Activated naive CD8-positive, alpha-beta T cell treated with anti-CD3 and anti-CD28 coated beads, Interleukin-2, amount 50 U/mL, for 24 hours (primary cell): ENCODE measurements around the gene SYNDIG1.

Experiments used
- ATAC-seq: fragments of 150-1000 bp; cut with Tn5 transposase; one replicate; pipeline ENCODE4 v1.10.0; 2021
- DNase-seq: peaks from one replicate; pipeline ENCODE4 v3.0.0; 2021
- H3K27ac Mint-ChIP-seq: one replicate; pipeline ENCODE4 v1.8.0; 2021; ENCODE audit warnings: mild to moderate bottlenecking, mixed read lengths
- H3K27me3 Mint-ChIP-seq: one replicate; pipeline ENCODE4 v1.8.0; 2021; ENCODE audit warnings: mixed read lengths
- H3K36me3 Mint-ChIP-seq: one replicate; pipeline ENCODE4 v1.8.0; 2021; ENCODE audit warnings: low read depth, mixed read lengths
- H3K4me1 Mint-ChIP-seq: one replicate; pipeline ENCODE4 v1.8.0; 2021; ENCODE audit warnings: mixed read lengths
- H3K4me3 Mint-ChIP-seq: one replicate; pipeline ENCODE4 v1.8.0; 2021; ENCODE audit warnings: mild to moderate bottlenecking, moderate library complexity, mixed read lengths
- H3K9me3 Mint-ChIP-seq: one replicate; pipeline ENCODE4 v1.8.0; 2021; ENCODE audit warnings: mixed read lengths

The SYNDIG1 gene

DNA sequence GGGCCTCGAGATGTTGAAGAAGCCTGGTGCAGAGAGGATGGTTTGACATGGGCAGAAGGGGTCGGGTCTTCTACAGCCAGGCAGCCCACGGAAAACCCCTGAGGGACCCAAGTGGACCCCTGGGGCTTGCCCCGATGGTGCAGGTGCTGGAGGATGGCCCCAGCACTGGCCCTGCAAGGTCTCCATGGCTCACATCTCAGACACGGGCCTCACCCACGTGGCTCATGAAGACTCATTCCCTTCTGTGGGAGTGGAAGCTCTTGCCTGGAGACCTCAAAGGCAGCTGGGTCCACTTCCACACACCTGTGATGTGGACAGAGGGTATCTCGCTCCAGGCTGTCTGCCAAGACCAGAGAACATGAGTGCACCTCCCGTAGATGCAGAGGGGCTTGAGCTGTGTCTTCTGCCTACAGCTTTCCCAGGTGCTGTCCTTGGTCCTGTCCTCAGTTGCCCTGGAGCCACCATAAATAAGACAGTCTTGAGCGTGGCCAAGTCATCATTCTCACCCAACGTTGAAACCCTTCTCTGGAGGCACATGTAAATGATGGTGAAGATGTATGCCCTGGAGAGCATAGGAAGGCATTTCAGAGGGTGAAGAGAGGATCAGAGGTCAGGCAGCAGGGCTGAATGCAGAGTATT lies 108.0 kb downstream of the SYNDIG1 start:
- ATAC-seq (no peak), DNase-seq (no peak)
- Mint-ChIP-seq H3K36me3 (no peaks in the 10 kb centered on the region), H3K4me1 (no peaks in the 10 kb centered on the region), H3K27ac (no peak overlapping the region), H3K4me3 (no peak overlapping the region), H3K9me3 (no peaks in the 10 kb centered on the region), H3K27me3 (peaks cover 2% of the 10 kb centered on the region)

DNA sequence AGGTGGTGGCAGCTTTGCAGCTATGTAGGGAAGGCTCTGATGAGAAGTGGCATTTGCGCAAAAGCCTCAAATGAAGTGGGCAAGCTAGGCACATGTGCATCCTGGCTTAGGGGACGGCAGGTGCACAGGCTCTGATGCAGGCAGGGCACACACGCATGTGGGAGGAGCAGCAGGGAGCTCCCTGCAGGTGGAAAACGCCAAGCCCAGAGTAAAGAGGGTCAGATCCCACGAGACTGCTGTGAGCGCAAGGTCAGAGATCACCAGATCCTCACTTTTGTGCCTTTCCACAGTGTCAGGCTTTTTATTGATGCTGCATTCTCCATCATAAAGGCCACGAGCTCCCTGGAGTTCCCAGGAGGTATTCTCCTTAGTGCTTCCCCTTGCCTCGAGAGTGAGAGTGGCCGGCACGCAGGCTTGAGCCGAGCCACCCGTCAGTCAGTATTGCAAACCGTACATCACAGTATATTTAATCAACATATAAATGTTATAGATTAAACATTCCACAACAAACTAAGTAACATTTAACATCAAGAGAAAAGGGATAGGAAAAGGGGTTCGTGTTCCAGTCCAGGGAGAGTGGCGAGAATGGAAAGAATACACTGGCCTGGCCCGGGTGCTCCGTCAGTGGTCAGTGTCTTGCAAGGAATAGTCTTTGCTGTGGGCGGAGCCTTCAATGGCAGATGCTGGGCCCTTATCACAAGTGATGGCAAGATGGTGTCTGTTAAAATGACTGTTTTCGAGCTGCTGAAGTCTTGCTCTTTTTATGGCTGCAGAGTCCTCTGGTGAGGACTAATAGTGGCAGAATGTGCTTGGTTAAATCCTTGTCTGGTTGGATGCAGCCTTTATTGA lies 109.4 kb downstream of the SYNDIG1 start:
- ATAC-seq (no peak), DNase-seq (no peak)
- H3K27me3 Mint-ChIP-seq, result peaks cover 2% of the 10 kb centered on the region
- no peak overlapping the region for H3K4me3 Mint-ChIP-seq
- H3K4me1 Mint-ChIP-seq, result no peaks in the 10 kb centered on the region
- H3K36me3 Mint-ChIP-seq, result no peaks in the 10 kb centered on the region
- no peak overlapping the region for H3K27ac Mint-ChIP-seq
- H3K9me3 Mint-ChIP-seq, result no peaks in the 10 kb centered on the region

DNA sequence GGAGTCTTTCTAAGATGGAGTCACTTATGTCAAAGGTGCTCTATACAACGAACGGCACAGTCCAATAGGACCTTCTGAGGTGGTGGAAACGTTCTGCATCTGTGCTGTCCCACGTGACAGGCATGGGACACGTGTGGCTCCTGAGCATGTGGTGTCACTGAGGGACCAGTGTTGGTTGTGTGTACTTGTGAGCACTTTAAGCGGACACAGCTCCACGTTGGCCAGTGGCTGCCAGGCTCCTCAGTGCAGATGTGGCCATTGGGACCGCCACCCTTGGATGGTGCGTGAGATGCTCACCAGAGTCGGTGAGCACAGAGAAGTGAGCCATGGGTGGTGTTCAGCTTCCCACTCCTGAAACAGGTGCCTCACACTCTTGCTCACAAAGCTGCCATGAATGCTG lies 110.0 kb downstream of the SYNDIG1 start:
- no peaks in the 10 kb centered on the region for H3K4me1 Mint-ChIP-seq
- ATAC-seq (no peak), DNase-seq (no peak)
- H3K36me3 Mint-ChIP-seq, result no peaks in the 10 kb centered on the region
- H3K9me3 Mint-ChIP-seq, result no peaks in the 10 kb centered on the region
- no peak overlapping the region for H3K27ac Mint-ChIP-seq
- peaks cover 2% of the 10 kb centered on the region for H3K27me3 Mint-ChIP-seq
- H3K4me3 Mint-ChIP-seq, result no peak overlapping the region

DNA sequence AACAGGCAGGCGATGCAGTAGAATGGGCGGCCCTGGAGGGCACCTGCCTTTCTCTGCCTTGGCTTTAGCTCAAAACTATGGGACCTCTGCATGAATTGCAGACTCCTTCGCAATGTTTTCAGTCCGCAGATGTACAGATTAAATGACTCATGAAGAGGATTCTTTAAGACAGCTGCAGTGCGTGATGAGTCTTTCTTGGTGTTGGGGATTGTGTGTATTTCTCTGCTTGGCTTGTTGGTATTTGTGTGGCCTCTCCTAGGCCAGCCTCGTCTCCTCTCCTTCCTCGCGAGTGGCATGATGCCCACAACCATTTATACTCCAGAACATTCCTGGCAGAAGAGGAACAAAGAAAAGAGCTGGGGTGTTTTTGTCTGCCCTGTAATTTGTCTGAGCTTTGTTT lies 110.6 kb downstream of the SYNDIG1 start:
- no peak overlapping the region for H3K4me3 Mint-ChIP-seq
- H3K27me3 Mint-ChIP-seq, result peaks cover 2% of the 10 kb centered on the region
- no peaks in the 10 kb centered on the region for H3K36me3 Mint-ChIP-seq
- H3K27ac Mint-ChIP-seq, result no peak overlapping the region
- ATAC-seq (no peak), DNase-seq (no peak)
- H3K4me1 Mint-ChIP-seq, result no peaks in the 10 kb centered on the region
- H3K9me3 Mint-ChIP-seq, result no peaks in the 10 kb centered on the region

DNA sequence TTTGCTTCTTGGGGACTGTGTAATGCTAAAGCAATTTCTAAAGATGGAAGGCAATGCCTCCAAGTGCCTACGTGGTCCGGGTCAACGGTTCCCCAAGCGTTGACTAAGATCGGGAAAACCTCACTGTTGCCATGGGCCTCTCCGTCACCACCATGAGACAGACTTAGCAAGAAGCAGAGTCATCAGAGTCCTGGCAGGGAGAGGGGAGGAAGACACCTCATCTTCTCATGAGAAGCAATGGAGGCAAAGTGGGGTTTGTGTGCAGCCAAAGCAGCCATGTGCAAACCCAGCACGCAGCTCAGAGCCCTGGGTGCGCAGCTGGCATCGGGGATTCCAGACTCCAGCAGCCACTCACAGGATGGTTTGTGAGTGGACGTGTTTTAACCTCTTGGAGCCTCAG lies 111.4 kb downstream of the SYNDIG1 start:
- Mint-ChIP-seq H3K4me3 (no peak overlapping the region), H3K27me3 (peaks cover 2% of the 10 kb centered on the region), H3K9me3 (no peaks in the 10 kb centered on the region), H3K27ac (no peak overlapping the region), H3K4me1 (no peaks in the 10 kb centered on the region), H3K36me3 (no peaks in the 10 kb centered on the region)
- no peak for ATAC-seq
- no peak for DNase-seq

DNA sequence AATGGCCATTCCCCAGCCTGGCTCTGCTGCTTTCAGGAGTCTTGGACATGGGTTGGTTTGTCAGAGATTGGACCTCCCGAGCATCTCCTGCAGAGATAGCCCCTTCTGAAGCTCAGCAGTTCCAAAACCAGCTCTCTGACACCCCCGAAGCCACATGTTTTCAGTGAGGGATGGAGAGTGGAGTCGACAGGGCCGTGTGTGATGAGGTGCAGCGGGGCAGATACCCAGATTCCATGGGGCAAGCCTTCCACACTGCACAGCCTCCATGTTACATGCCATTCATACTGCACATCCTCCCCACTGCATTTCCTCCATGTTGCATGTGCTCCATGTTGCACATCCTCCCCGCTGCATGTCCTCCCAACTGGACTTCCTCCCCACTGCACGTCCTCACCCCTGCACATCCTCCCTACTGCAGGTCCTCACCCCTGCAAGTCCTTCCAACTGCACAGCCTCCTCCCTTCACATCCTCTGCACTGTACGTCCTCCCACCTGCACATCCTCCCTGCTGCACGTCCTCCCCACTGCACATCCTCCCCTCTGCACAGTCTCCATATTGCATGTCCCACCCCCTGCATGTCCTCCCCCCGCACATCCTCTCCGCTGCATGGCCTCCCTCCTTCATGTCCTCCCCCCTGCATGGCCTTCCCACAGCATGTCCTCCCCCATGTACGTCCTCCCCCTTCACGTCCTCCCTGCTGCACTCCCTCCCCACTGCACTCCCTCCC lies 112.2 kb downstream of the SYNDIG1 start:
- H3K4me1 Mint-ChIP-seq, result no peaks in the 10 kb centered on the region
- H3K9me3 Mint-ChIP-seq, result no peaks in the 10 kb centered on the region

DNA sequence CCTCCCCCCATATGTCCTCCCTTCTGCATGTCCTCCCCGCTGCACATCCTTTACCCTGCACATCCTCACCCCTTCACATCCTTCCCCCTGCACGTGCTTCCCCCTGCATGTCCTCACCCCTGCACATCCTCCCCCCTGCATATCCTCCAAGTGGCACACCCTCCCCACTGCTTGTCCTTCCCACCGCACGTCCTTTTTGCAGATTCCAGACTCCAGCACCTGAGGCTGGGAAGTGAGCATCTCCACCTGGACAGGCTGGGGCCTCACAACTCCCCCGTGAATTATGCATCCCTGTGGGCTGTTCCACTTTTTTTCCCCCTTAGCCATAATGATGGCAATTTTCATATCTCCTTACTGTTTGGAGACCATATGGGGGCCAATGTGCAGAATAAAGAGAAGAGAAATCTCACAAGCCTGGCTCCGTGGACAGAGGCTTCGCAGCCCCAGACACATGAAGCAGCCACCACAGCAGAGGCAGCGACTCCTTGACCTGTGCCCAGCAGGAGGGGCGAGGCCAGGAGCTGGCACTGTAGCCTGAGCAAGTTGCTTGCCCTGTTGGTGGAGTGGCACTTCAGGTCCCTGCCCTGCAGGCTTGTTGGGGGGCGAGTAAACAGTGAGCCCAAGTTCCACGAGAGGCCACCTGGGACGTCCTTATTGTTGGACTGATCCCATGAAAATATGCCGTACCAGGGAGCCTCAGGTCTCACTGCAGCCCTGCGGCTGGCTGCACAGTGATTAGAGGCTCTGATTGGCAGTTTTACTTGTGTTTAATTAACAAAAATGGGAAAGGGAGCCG lies 113.1 kb downstream of the SYNDIG1 start:
- no peaks in the 10 kb centered on the region for H3K27me3 Mint-ChIP-seq
- ATAC-seq (no peak), DNase-seq (no peak)
- H3K9me3 Mint-ChIP-seq, result no peaks in the 10 kb centered on the region
- H3K36me3 Mint-ChIP-seq, result no peaks in the 10 kb centered on the region
- no peak overlapping the region for H3K4me3 Mint-ChIP-seq
- H3K27ac Mint-ChIP-seq, result no peak overlapping the region
- H3K4me1 Mint-ChIP-seq, result no peaks in the 10 kb centered on the region

More for the DNA sequence above, 112.2 kb downstream of the SYNDIG1 start:
- Mint-ChIP-seq H3K4me3 (no peak overlapping the region), H3K27ac (no peak overlapping the region), H3K36me3 (no peaks in the 10 kb centered on the region), H3K27me3 (no peaks in the 10 kb centered on the region)
- DNase-seq (no peak), ATAC-seq (no peak)

GRCh38 chr20:24583169-24583792 lies 113.9 kb downstream of the SYNDIG1 start:
- Mint-ChIP-seq H3K4me1 (no peaks in the 10 kb centered on the region), H3K36me3 (no peaks in the 10 kb centered on the region), H3K4me3 (no peak overlapping the region), H3K27ac (no peak overlapping the region), H3K27me3 (peaks cover 3% of the 10 kb centered on the region), H3K9me3 (no peaks in the 10 kb centered on the region)
- DNase-seq (no peak), ATAC-seq (no peak)

DNA sequence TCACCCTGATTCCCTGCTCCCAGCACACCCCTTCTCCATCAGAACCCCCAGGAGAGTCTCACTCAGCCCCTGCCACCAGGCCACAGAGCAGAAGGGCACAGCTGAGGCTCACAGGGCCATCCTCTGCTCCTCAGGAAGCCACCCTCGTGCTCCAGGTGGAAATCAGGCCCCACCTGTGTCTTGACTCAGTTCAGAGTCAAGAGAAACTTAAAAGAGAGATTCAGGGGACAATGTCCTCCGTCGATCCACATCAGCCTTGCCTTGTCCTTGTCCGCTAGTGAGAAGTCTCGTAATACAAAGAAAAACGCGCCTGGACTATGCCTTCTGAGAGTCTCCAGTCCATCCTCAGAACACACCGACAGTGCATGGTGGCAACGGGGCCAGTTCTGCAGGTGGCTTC lies 114.6 kb downstream of the SYNDIG1 start:
- DNase-seq, result no peak
- Mint-ChIP-seq H3K4me1 (no peaks in the 10 kb centered on the region), H3K36me3 (no peaks in the 10 kb centered on the region), H3K27ac (no peak overlapping the region), H3K9me3 (no peaks in the 10 kb centered on the region), H3K27me3 (peaks cover 3% of the 10 kb centered on the region), H3K4me3 (no peak overlapping the region)
- ATAC-seq, result no peak

DNA sequence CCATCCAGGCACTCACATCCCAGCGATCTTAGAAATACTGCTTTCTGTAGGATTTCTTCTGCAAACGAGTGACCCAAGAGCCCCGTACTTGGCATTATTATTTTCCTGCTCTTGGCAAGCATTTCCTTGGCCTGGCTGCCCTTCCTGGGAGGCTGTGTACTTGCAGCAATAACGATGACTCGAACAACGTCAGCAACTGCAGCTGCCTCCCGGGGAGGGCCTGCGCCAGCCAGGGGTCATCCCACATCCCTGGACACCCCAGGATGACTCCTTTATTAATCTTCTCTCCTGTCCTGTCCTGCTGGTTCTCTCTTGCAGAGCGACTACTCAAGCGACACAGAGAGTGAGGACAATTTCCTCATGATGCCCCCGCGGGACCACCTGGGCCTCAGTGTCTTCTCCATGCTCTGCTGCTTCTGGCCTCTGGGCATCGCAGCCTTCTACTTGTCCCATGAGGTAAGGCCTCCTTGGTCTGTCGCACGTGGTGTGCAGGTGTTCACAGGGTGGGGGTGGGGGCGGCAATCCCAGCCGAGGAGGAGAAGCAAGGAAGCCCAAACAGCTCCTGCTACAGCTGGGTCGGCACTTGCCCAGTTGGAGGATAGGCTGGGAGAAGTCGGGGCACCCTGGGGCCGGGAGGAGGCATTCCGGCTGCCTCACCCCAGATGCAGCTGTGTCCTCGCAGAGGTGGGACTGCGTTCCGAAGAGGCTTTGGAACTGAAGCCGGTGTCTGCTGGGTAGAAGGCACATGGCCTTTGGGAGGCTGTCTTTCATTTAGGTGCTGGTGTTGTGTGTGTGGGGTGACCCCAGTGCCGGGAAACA lies 115.3 kb downstream of the SYNDIG1 start:
- DNase-seq (no peak), ATAC-seq (no peak)
- Mint-ChIP-seq H3K36me3 (no peaks in the 10 kb centered on the region), H3K9me3 (no peaks in the 10 kb centered on the region), H3K27me3 (peaks cover 3% of the 10 kb centered on the region), H3K4me3 (no peak overlapping the region), H3K4me1 (no peaks in the 10 kb centered on the region), H3K27ac (no peak overlapping the region)

DNA sequence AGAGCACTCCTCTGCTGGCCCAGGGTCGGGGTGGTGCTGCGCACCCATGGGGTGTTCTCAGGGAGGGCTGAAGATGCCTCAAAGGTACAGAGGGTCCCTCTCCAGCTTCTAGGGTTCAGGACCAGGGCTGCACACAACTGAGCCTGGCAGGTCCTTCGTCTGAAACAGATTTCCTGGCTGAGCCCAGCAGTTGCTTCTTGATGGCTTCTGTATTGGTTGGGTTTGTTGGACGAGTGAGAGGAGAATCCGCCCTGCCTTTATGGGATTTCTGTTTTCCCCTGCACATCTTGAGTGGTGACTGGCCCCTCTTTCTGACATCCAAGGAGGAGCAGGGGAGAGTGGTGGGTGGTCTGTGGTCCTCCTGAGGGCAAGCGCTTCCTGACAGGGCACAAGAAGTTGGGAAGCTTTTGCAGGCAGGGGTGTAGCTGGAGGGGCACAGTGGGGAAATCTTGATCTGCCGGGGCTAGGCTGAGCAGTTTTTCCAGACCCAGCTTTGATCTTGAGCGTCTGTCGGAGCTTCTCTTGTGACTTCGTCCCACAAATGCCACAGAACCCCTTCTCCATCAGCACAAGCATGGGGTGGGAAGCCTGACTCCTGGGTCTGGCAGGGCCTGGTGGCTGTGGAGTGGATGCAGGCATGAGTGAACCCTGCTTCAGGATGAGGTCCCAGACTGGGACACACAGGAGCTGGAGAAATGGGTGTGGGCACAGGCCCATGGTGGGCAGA lies 116.5 kb downstream of the SYNDIG1 start:
- Mint-ChIP-seq H3K27me3 (peaks cover 3% of the 10 kb centered on the region), H3K9me3 (no peaks in the 10 kb centered on the region), H3K4me3 (no peak overlapping the region), H3K27ac (no peak overlapping the region), H3K4me1 (no peaks in the 10 kb centered on the region), H3K36me3 (no peaks in the 10 kb centered on the region)
- ATAC-seq (no peak), DNase-seq (no peak)

DNA sequence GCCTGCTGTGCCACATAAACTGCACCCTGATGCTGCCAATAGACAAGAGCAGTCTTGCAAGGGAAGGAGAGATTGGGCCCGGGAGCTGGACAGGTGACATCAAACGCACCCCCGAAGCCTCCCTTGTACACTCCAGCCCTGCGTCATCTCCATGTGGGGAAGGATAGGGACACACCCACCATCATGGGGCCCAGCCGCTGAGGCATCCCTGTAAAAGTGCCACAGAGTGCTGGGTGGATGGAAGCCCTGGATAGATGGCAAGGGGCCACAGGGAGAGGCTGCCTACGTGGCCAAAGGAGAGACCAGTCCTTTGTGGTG lies 117.1 kb downstream of the SYNDIG1 start:
- no peaks in the 10 kb centered on the region for H3K36me3 Mint-ChIP-seq
- H3K27ac Mint-ChIP-seq, result no peak overlapping the region
- H3K4me3 Mint-ChIP-seq, result no peak overlapping the region
- no peaks in the 10 kb centered on the region for H3K4me1 Mint-ChIP-seq
- H3K27me3 Mint-ChIP-seq, result peaks cover 3% of the 10 kb centered on the region
- ATAC-seq (no peak), DNase-seq (no peak)
- H3K9me3 Mint-ChIP-seq, result no peaks in the 10 kb centered on the region

DNA sequence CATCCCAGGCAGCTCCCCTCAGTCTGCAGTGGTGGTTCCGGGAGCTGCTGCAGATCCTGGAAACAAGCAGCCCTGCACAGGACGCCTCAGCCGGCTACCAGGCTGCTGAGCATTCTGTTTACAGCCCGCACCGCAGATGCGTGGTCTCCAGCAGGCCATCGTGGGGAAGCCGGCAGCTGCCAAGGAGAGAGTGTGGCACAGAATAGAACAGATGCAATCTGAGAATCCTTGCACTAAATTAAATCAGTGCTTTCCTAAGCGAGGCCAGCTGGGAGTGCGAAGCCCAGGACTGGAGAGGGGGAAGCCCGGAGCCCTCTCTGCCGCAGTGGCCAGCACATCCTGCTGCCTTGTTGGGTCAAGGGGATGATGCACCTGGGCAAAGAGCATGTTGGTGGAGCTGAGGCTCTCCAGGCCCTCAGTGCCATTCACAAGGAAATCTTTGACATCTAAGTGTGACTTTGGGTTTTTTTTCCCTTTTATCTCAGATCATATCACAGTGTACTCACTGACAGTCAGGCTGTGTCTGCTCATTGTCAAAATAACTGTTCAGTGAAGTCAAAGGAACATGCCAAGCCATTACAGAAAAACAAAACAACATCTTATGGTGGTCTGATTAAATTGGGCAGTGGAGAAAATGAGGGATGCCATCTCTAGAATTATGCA lies 118.1 kb downstream of the SYNDIG1 start:
- ATAC-seq (no peak), DNase-seq (no peak)
- no peak overlapping the region for H3K27ac Mint-ChIP-seq
- H3K9me3 Mint-ChIP-seq, result no peaks in the 10 kb centered on the region
- no peaks in the 10 kb centered on the region for H3K4me1 Mint-ChIP-seq
- peaks cover 3% of the 10 kb centered on the region for H3K27me3 Mint-ChIP-seq
- no peak overlapping the region for H3K4me3 Mint-ChIP-seq
- H3K36me3 Mint-ChIP-seq, result no peaks in the 10 kb centered on the region
